Endometrial microvascular endothelial cells (primary cell): ENCODE results near the gene MDFI. TPM values are rescaled to one million over a fixed set of nuclear protein-coding genes. Genes with fewer than 3 reads are reported as not detected.

Experiments used
- in situ Hi-C: cut with HindIII; loops from 2 replicates; pipeline ENCODE4 v1.10.0; 2017; ENCODE audit warnings: low sequenced_read_pairs, low pct_unique_long_range_greater_than_20kb; ENCODE audit errors: inconsistent ontology term
- total RNA-seq: library from RNA; depleted of rRNA; stranded (reverse); fragments of >200 nt; gene quantifications from one replicate; pipeline ENCODE4 v1.2.3, GENCODE V29; 2015; ENCODE audit errors: inconsistent ontology term

Gene MDFI, protein sequence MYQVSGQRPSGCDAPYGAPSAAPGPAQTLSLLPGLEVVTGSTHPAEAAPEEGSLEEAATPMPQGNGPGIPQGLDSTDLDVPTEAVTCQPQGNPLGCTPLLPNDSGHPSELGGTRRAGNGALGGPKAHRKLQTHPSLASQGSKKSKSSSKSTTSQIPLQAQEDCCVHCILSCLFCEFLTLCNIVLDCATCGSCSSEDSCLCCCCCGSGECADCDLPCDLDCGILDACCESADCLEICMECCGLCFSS
- 52.2 TPM for total RNA-seq

DNA sequence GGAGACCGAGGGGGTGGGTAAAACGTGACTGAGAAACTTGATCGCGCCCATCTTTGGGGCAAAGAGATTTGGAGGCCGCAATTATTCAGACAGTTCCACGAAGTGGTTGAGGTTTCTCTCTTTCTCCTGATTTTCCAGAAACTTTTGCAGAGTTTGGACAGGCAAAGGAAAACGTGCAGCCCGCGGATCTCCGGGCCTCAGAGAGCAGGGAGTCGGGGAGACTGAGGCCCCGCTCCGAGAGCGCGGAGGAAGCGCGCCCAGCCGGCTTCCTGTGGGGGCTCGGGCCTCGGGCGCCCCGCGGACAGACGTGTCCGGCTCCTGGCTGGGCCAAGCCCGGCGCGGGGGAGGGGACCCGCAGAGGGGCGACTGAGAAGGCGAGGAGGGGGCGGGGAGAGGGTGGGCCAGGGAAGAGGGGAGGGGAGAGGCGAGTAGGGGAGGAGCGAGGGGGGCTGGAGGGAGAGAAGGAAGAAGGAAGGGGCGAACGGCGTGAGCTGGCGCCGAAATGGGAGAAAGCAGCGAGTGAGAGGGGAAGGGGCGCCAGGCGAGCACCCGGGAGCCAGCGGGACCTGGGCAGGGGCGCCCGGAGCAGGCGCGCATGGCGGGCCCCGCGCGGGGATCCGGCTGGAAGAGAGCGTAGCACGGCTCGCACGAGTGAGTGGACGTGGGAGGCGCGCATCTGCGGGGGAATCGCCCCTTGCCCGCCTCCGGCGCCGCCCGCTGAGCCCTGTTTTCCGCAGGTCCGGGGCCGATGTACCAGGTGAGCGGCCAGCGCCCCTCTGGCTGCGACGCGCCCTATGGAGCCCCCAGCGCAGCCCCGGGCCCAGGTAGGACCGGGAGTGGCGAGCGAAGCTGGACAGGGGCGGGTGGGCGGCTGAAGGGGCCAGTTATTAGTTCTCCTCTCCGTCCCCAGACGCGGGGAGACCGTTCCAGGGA lies at the start of gene MDFI:
TSS of gene MDFI (plus strand) at position 467 of the 933 bp plus-strand sequence. CDS start at position 749, 282 bp downstream.
- in situ Hi-C loops: no loop called here

DNA sequence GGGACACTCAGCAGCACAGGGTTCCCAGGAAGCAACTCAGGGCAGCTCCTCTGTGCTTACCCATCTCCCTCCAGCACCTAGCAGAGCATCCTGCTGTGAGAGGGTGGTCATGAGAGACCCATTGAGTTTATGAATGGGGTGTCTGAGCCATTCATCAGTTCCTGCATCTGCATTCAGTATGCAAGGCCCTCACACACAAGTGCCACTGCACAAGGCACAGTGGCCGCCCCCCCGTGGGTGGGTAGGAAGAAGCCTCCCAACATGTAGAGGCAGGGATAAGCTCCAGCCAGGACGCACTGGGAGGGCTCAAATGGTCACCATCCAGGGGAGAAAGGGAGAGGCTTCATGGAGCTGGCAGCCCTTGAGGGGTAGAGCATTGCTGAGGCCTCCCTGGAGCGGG lies 49.0 kb upstream of the MDFI start:
- in situ Hi-C loops: no loop called here

DNA sequence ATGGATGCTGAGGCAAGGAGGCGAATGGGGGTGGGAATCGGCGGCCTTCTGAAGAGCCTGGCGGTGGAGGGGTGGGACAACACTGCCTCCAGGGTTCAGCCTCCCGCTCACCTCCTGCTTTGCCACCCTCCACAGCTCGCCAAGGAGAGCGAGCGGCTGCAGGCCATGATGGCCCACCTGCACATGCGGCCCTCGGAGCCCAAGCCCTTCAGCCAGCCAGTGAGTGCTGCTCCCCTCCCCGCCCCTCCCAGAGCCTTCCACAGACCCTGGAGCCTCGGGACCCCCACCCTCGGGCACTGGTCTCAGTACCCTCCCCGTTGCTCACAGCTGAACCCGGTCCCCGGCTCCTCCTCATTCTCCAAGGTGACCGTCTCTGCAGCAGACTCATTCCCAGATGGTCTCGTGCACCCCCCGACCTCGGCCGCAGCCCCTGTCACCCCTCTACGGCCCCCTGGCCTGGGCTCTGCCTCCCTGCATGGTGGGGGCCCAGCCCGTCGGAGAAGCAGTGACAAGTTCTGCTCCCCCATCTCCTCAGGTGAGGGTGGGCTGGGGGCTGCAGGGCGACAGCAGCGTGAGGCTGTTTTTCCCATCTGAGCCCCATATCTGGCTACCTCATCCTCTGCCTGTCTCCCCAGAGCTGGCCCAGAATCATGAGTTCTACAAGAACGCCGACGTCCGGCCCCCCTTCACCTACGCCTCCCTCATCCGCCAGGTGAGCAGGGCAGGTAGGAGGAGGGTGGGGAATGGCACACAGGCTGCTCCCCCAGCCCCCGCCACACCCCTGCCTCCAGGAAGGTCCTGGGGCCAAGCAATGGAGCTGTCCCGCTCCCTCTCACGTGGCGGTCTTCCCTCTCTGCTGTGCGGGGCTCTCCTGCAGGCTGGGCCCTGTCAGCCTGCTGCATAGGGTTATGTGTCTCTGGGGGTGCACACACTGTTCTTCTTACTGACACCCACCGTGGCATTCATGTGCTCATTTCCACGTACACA lies 48.3 kb upstream of the MDFI start:
- in situ Hi-C loops: no loop called here

DNA sequence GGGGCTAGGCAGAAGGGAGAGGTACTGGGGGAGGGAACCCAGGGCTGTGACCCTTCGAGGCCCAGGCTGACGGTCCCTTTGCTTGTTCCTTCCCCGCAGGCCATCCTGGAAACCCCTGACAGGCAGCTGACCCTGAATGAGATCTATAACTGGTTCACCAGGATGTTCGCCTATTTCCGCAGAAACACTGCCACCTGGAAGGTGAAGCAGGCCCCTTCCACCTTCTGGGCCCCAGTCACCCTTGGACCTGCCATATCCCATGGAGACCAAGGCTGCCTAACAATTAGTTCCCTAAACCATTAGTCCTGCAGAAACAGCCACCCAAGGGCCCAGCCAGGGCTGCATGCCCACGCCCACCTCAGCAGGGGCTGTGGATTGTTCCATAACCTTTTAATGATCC lies 47.1 kb upstream of the MDFI start:
- in situ Hi-C loops: no loop called here

DNA sequence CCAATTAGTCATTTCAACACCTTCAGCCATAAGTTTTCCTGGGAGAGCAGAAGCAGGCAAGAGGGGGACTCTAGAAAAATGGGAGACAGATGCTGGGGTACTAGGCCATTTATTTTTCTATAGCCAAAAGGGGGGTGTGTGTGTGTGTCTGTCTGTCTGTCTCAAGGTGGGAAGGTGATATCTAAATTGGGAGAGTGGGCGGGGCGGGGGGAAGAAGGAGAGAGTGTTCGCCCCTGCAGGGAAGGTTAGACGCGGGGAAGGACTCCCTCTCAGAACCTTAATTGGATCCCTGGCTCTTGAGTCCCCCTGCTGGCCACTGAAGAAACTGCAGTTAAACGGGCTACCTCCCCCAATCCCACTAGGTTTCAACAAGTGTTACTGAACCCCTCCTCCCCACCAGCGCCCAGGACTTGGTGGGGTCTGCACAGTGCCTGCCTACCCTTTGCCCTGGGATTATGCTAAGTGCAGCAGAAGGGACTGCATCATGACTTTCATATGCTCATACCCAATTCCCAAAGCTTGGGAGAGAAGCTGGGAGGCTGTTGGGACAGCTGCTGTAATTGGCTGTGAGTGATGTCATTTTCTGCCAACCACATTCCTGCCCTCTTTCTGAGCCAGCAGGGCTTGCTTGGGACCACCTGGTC lies 46.3 kb upstream of the MDFI start:
- in situ Hi-C loops: no loop called here

DNA sequence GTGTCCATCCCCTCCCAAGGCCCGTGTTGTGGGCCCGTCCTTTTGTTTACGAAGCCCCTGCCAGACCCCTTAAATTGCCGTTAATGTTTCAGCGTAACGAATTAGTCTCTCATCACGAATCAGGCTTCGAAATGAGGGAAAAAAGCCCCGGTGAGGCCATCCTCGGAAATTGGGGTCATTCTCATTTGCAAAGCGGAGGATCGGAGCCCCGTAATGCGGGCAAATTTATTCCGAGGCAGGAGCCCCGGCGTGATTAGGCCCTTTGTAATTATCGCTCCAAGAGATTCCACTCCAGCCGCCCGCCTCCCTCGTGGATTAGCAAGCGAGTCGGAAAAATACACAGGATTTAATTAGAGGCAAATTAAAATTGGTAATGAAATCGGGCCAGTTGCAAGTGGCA lies 44.9 kb upstream of the MDFI start:
- in situ Hi-C loops: no loop called here

DNA sequence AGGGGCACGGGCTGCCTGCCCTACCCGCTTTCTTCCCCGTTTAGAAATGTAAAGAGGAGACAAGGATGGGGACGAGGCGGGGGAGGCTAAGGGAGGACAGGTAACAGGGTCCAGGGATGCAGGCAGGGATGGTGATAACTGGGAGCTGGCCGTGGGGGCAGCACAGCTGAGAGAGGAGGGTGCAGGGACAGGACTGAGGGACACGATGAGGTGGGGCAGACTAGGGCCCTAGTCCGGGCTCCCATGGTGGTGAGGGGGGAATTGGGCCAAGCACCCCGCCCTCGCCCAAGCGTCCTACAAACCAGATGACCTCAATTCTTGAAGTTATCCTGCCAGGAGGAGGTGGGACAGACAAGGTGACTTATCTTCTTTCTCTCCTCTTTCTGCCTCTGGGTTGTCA lies 44.4 kb upstream of the MDFI start:
- in situ Hi-C loops: no loop called here

DNA sequence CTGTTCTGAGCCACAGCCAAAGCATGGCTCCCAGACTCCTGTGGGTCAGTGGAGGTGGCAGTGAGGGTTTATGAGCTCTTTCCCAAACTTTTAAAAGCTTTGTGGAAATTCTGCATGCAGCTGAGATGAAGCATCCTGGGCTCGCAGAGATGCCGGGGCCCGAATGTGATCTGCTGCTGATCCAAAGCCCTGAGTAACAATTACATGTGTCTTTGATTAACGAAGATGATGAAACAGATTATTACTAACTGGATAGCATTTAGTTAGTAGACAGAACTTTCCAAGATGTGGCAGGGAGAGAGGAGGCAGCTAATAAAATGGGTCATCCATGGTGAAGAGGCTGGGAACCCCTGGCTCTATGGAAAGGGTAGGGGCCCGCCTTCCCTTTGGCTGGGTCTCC lies 43.9 kb upstream of the MDFI start:
- in situ Hi-C loops: no loop called here

DNA sequence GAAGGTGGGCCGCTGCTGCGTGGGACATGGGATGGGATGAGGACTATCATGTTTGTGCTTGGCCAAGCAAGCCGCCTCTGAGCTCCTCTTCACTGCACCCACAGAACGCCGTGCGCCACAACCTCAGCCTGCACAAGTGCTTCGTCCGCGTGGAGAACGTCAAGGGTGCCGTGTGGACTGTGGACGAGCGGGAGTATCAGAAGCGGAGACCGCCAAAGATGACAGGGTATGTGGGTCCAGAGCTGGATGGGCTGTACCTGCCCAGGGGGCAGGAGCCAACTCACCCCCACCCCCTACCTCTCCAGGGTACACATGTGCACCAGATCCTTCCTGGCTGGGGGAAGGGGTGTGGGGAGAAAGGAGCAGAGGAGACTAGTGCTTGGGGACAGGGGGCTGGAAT lies 43.5 kb upstream of the MDFI start:
- in situ Hi-C loops: no loop called here

DNA sequence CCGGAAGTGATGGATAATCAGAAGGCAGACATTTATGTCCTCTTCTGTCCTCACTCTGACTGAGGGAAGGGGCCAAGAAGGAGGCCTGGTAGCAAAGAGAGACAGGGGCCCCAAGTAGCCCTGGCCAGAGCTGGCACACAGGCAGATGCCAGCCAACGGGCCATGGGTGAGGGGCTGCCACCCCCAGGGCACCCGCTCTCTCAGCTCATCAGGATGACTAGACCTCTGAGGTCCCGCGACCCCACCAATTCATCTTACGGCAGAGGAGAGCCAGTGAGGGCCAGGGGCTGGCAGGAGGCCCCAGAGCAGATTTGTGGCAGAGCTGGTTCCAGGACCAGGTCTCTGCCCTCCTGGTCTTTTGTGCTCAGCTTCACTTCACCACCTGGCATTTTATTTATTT lies 43.1 kb upstream of the MDFI start:
- in situ Hi-C loops: no loop called here

DNA sequence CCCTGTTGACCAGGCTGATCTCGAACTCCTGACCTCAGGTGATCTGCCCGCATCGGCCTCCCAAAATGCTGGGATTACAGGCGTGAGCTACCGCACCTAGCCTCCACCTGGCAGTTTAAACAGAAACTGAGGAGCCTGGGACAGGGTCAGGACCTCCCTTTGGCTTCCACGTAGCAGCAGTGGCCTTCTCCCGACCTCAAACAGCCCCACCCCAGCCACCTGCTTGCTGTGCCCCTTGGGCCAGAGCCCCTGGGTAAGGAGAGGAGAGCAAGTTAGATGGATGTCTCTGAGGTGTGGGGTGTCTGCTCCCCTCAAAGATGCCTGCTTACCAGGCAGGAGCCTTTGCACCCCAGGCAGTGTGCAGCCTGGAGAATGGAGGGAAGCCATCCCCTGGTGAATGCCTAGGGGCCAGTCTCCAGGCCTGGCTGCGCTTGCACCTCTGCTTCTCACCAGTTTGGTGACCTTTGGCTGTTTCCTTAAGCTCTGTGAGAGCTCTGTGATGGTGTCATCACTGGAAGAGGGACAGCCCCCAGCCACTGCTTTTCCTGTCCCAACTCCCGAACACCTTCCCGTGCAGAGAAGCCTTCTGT lies 42.1 kb upstream of the MDFI start:
- in situ Hi-C loops: no loop called here

DNA sequence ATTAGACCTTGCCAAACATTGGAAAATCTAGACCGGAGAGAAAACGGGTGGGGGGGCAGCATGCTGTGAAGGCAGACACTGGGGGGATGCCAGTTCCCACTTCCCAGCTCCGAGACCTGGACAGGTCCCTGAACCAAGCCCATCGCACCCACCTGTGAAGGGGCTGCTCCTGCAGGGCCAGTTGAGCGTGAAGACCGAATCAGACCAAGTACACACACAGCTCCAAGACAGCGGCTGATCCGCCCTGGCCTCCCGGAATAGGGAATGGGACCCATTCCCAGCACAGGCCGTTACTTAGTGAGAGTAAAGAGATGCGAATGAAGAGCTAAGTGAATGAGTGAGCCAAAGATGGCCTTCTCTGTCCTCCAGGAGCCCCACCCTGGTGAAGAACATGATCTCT lies 41.5 kb upstream of the MDFI start:
- in situ Hi-C loops: no loop called here

DNA sequence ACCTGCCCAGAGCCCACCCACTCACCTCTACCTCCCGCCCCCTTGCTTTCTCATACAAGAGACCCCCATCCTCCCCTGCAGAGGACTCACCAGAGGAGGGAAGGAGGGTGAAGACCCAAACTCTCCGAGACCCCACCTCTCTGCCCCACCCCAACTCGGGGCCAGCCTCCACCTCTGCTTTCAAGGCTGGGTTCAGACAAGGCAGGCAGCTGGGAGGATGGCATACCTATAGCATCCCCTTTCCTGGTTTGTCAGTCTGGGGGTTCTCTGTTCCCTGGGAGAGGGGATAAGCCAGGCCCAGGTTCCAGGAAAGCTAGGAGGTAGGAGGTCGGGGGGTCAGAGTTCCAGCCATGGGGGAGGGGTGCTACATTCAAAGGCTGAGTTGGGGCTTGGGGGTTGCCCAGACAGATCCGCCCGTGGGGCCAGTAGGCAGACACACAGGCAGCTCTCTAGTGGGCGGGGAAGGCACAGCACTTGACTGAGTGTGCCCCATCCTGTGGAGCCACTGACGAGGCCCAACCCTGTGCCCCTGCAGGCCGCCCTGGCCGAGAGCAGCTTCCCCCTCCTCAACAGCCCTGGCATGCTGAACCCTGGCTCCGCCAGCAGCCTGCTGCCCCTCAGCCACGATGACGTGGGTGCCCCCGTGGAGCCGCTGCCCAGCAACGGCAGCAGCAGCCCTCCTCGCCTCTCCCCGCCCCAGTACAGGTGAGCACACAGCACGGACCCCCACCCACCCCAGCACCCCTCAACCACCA lies 40.8 kb upstream of the MDFI start:
- in situ Hi-C loops: no loop called here

DNA sequence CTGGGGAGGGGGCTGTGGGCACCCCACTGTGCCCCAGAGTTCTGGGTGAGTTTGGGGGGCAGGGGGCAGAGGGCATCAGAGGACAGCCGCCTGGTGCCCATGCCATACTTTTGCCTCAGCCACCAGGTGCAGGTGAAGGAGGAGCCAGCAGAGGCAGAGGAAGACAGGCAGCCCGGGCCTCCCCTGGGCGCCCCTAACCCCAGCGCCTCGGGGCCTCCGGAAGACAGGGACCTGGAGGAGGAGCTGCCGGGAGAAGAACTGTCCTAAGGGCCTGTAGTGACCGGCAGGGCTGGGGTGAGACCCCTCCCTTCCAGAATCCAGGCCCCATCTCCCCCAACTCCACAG lies 39.6 kb upstream of the MDFI start:
- in situ Hi-C loops: no loop called here

DNA sequence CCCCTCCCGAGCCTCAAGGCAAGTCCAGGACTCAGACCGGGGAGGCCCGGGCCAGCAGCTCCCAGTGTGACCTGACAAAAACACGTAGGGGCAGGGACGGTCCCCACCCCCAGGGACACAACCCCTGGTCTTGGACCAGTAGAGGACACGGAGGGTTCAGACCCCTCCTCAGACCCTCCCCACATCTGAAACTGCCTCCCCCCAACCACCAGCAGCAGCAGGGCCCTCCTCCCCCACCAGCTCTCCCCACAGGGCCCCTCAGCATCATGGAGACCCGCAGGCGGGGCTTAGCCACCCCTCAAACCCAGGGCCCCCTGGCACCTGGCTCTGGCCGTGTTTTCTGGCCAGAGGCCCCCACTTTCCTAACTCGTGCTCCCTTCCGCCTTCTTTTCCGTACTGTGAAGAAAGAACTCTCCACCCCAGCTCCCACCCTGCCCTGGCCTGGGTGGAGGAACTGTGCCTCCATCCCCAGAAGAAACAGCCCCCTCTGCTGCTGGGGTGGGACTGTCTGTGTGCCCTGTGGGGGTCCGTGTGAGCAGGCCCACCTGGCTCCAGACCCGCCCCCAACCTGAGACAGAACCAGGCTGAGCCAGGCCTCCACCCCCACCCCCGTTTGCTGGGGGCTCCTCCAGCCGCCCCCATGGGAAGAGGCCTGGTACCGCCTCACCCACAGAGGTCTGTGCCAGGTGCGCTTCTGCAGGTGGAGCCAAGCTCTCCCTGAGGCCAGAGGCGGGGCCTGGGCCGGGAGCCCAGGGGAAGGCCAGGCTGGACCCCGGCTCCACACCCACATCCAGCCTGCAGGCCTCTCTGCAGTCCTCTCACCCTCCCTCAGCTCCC lies 39.0 kb upstream of the MDFI start:
- in situ Hi-C loops: no loop called here

DNA sequence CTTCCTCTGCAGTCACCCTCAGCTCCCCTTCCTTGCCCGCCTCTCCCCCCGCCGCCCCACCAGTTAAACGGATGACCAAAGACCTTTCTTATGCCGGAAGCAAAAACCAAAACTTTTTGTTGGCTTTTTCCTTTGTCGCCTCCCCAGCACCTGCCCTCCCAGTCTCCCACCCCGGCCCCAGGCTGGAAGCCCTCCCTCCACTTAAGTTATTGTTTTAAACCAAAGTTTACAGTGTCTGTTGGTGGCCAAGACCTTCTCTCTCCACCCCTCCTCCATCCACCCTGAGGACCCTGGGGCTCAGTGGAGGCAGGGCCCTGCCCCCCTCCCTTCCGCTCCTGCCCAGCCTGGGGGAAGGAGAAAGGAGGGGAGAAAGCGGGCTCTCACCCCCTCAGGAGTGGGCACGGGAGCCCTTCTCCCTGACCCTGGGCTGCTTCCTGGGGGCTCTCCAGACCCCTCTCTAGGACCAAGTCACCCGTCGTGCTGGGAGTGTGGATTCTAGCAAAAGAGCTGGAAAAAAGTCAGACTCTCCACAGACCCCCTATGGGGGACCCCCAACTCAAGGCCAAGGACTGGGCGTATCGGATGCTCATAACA lies 38.3 kb upstream of the MDFI start:
- in situ Hi-C loops: no loop called here
